GM13976 (cell line): ENCODE results near the gene KREMEN1.

Source experiments
- DNase-seq: peaks from one replicate; pipeline ENCODE4 v3.0.0; 2012; ENCODE audit warnings: low spot score
- in situ Hi-C: fragments of 300-500 bp; cut with MboI; formaldehyde crosslinking; loops from one replicate; pipeline ENCODE4 v1.12.0; 2022; ENCODE audit warnings: low sequenced_read_pairs, mixed read lengths, inconsistent platforms; ENCODE audit not compliant: unreplicated experiment
- TF ChIP-seq, protein P1 (sequence below): IDR thresholded peaks from 2 replicates; pipeline ENCODE4 v1.5.1; 2012; ENCODE audit warnings: borderline replicate concordance, mild to moderate bottlenecking; ENCODE audit not compliant: insufficient read depth; ENCODE audit errors: extremely low read depth, missing control alignments, control extremely low read depth

KREMEN1 gene

DNA sequence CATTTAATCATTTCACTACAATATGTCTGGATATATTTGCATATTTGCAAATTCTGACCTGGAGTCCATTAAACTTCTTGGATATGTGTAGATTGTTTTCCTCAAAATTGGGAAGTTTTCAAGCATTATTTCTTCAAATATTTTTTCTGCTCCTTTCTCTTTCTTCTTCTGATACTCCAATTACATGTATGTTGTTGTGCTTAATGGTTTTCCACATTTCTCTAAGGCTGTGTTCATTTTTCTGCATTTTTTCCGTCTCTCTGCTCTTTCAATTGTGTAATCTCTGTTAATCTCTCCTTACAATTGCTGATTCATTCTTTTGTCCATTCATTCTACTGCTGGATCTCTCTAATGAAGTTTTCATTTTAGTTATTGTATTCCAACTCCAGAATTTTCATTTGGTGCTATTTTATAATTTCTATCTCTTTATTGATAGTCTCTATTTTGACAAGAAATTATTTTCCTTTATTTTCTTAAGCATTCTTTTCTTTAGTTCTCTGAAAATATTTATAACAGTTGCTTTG, 102.5 kb downstream of the KREMEN1 start:
- TF ChIP-seq, protein P1, sequence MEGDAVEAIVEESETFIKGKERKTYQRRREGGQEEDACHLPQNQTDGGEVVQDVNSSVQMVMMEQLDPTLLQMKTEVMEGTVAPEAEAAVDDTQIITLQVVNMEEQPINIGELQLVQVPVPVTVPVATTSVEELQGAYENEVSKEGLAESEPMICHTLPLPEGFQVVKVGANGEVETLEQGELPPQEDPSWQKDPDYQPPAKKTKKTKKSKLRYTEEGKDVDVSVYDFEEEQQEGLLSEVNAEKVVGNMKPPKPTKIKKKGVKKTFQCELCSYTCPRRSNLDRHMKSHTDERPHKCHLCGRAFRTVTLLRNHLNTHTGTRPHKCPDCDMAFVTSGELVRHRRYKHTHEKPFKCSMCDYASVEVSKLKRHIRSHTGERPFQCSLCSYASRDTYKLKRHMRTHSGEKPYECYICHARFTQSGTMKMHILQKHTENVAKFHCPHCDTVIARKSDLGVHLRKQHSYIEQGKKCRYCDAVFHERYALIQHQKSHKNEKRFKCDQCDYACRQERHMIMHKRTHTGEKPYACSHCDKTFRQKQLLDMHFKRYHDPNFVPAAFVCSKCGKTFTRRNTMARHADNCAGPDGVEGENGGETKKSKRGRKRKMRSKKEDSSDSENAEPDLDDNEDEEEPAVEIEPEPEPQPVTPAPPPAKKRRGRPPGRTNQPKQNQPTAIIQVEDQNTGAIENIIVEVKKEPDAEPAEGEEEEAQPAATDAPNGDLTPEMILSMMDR, result no peak
- DNase-seq, result no peak
- in situ Hi-C loops, result no loop called here

DNA sequence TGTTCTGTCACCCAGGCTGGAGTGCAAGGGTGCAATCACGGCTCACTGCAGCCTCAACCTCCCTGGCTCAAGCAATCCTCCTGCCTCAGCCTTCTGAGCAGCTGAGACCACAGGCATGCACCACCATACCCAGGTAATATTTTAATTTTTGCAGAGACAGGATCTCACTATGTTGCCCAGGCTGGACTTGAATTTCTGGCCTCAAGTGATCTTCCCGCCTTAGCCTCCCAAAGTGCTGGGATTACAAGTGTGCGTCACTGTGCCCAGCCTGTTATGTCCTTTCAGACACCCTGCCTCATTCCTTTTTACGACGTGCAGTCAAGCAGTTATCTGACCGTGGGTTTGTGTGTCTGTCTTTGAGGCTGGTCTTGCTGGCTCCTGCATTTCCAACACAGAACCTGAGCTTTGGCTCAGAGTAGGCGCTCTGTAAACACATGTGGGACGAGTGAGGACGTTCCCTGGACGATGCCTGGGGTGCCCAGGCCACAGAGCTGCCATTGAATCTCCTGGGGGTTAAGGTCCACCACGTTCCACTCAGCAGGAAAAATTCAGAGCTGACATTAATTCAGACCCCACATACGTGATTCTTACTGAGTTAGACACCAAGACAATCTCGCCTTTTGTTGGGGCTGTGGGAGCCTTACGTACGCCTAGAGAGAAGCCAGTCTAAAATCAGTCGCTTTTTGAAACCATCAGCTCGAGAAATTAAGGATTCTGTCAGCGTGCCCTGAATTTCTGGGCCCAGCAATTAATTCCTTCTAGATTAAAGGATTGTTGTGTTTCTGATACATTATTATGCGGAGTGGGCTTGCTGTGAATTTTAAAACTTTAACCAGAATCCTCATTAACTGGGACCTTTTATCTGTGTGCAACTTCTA, 111.4 kb downstream of the KREMEN1 start:
- TF ChIP-seq, protein P1, result no peak
- no peak for DNase-seq

DNA sequence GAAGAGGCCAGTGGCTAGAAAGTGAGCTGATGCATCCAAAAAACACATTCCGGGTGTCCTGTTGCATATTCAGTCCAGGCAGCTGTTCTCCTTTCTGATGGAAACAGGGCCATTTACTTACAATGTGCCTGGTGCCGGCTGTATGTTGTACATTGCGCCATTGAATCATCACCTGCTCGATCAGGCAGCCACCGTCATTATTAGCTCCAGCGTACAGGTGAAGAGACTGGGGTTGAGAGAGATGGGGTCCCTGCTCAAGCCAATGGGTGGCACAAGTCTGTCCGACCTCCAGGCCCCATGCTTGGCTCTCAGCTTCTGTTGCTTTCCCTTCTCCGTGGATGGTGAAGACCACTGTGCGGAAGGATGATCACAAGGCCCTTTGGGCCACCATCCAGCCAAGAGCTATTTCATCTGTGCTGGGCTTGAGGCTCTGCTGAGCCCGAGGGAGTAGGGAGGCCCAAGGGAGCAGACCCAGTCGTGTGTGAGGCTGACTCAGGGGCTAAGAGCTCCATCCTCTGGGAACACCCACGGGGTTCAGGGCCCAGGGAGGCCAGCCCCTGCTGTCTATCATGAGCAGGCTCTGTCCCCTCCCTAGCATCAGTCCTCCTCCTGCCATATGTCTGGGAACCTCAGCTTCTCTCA, 112.1 kb downstream of the KREMEN1 start:
- no peak for DNase-seq
- TF ChIP-seq, protein P1, result no peak
- in situ Hi-C loops, result no loop called here

More for the DNA sequence above, 111.4 kb downstream of the KREMEN1 start:
- in situ Hi-C loops, result no loop called here

DNA sequence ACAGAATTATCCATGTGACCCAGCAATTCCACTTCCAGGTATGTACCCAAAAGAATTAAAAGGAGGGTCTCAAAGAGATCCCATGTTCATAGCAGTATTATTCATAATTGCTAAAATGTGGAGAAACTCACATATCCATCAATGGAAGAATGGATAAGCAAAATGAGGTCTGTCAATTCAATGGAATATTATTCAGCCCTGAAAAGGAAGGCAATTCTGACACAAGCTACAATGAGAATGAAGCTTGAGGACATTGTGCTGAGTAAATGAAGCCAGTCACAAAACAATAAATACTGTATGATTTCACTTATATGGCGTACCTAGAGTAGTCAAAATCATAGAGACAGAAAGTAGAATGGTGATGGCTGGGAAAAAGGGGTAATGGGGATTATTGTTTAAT, 113.5 kb downstream of the KREMEN1 start:
- DNase-seq, result no peak
- in situ Hi-C loops, result no loop called here
- TF ChIP-seq, protein P1, result no peak

DNA sequence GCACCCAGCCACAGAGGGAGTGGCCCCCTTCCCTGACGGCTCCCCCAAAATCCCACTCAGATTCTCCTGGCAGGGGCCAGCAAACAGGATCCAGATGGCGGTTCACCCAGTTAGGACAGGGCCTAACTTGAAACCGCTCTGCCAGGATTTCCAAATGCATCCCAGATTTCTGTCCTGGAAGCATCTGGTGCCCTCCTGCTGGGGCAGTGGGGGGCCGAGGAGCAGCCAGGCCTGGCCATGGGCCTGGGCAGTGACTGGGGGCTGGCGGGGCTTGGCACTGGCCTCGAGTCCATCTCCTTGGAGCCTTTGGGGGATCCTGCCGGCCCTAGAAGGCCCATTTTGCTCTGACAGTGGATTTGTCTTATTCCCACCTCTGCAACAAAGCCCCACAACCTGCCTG, 115.0 kb downstream of the KREMEN1 start:
- in situ Hi-C loops, result no loop called here
- TF ChIP-seq, protein P1, result no peak

DNA sequence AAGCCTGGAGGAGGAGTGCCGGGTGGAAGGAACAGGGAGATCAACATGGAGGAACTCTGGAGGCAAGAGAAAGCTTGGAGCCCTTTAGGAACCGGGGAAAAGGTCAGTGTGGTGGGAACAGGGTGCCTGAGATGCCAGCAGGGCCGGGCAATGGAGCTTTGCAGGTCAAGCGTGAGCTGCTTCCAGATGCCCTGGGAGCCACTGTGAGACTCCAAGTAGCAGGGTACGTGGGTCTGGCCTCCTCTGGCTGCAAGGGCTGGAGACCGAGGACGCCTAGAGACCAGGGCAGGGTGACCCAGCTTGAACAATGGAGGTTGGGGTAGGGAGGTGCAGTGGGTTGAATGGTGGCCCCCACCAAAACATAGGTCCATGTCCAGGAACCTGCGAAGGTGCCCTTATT, 117.2 kb downstream of the KREMEN1 start:
- TF ChIP-seq, protein P1, result no peak
- in situ Hi-C loops, result no loop called here
- peak; percentile 18 for DNase-seq

More for the DNA sequence above, 115.0 kb downstream of the KREMEN1 start:
- no peak for DNase-seq
